Fibroblast of lung (primary cell): ENCODE results near the gene ADCY9. TPM values are rescaled to one million over a fixed set of nuclear protein-coding genes. Genes with fewer than 3 reads are reported as not detected.

Experiments
- DNase-seq, 2 donors: peaks; one replicate each; pipeline versions ENCODE4 v3.0.0 to v3.0.0-alpha.2; 2010; ENCODE audit warnings: low read depth in 2 of 2
- H2AFZ ChIP-seq: 2 replicates; pipeline ENCODE4 v1.5.1; 2012; ENCODE audit warnings: low read length, control low read depth, inconsistent platforms
- H3K27ac ChIP-seq: 2 replicates; pipeline ENCODE4 v1.5.1; 2011; ENCODE audit warnings: low read length, control low read depth; ENCODE audit not compliant: insufficient read depth
- H3K27me3 ChIP-seq: 2 replicates; pipeline ENCODE4 v1.5.1; 2011; ENCODE audit warnings: mild to moderate bottlenecking, low read length; ENCODE audit not compliant: control insufficient read depth, insufficient read depth
- H3K36me3 ChIP-seq: 2 replicates; pipeline ENCODE4 v1.5.1; 2011; ENCODE audit warnings: low read length; ENCODE audit not compliant: control insufficient read depth, insufficient read depth
- H3K4me1 ChIP-seq: 2 replicates; pipeline ENCODE4 v1.5.1; 2011; ENCODE audit warnings: low read length; ENCODE audit not compliant: control insufficient read depth, insufficient read depth; ENCODE audit errors: extremely low read depth
- H3K4me2 ChIP-seq: 2 replicates; pipeline ENCODE4 v1.5.1; 2011; ENCODE audit warnings: low read length, control low read depth; ENCODE audit not compliant: insufficient read depth; ENCODE audit errors: extremely low read depth
- H3K4me3 ChIP-seq, 4 experiments: fragments of 200-600 bp in 1 of 4; sonication (generic) in 1 of 4; replicated peaks in 1 of 4; 2 replicates each; pipeline ENCODE4 v1.5.1; 2011 to 2016; ENCODE audit warnings: low read length in 4 of 4, low read depth in 3 of 4, mild to moderate bottlenecking in 3 of 4, control low read depth in 2 of 4, inconsistent platforms in 1 of 4, mixed read lengths in 1 of 4; ENCODE audit not compliant: insufficient read depth in 1 of 4; ENCODE audit errors: control extremely low read depth in 1 of 4
- H3K79me2 ChIP-seq: 2 replicates; pipeline ENCODE4 v1.5.1; 2012; ENCODE audit warnings: mild to moderate bottlenecking, low read length, inconsistent platforms; ENCODE audit not compliant: control insufficient read depth, insufficient read depth
- H3K9ac ChIP-seq: 2 replicates; pipeline ENCODE4 v1.5.1; 2011; ENCODE audit warnings: mild to moderate bottlenecking, low read length, control low read depth; ENCODE audit not compliant: insufficient read depth
- H3K9me3 ChIP-seq: 2 replicates; pipeline ENCODE4 v1.5.1; 2012; ENCODE audit warnings: low read depth, low read length; ENCODE audit not compliant: control insufficient read depth, insufficient read depth
- H4K20me1 ChIP-seq: 2 replicates; pipeline ENCODE4 v1.5.1; 2011; ENCODE audit warnings: low read length; ENCODE audit not compliant: control insufficient read depth, insufficient read depth; ENCODE audit errors: extremely low read depth
- CTCF ChIP-seq, 2 donors: IDR thresholded peaks in 1 of 2; conservative IDR thresholded peaks in 1 of 2; 1 replicate in 1 of 2; 2 replicates in 1 of 2; pipeline ENCODE4 v1.5.1; 2011 to 2012; ENCODE audit warnings: low read length in 2 of 2, control low read depth in 1 of 2, inconsistent platforms in 1 of 2, low read depth in 1 of 2, mild to moderate bottlenecking in 1 of 2
- EZH2 ChIP-seq: IDR thresholded peaks from 2 replicates; pipeline ENCODE4 v1.5.1; 2012; ENCODE audit warnings: low read length, control low read depth, mild to moderate bottlenecking; ENCODE audit errors: missing control alignments
- polyA plus RNA-seq, 2 donors: library from polyadenylated mRNA; depleted of rRNA in 1 of 2; stranded (reverse) in 1 of 2; unstranded in 1 of 2; fragments of >200 nt; gene quantifications; 2 replicates each; pipeline ENCODE4 v1.2.1, GENCODE V29; 2011 to 2012; ENCODE audit warnings: missing spikeins in 1 of 2
- total RNA-seq: library from RNA; depleted of rRNA; stranded (reverse); fragments of >200 nt; gene quantifications from 2 replicates; pipeline ENCODE4 v1.2.1, GENCODE V29; 2014

ADCY9 gene
- total and polyA plus RNA-seq, 2 donors (not counting 1 experiment from before 2014, with no cell fraction given): 22.1 to 37.0 TPM

GRCh38 chr16:4141604-4142003, 25.4 kb upstream of the ADCY9 start:
- no peak overlapping the region for H3K9ac ChIP-seq
- no peaks in the 10 kb centered on the region for H4K20me1 ChIP-seq
- DNase-seq: no peak
- no peak overlapping the region for H3K27ac ChIP-seq
- TF ChIP-seq CTCF (conservative IDR thresholded peaks at IDR 0.05 in 1 of 2, IDR thresholded peaks at IDR 0.05 in 1 of 2; ENCODE audit: low read depth in 1 of 2, low read length in 2 of 2) (no peak), EZH2 (no peak)
- no peaks in the 10 kb centered on the region for H3K36me3 ChIP-seq
- H3K9me3 ChIP-seq: no peaks in the 10 kb centered on the region
- no peak overlapping the region for H3K4me2 ChIP-seq
- H3K4me3 ChIP-seq: no peak overlapping the region
- no peak overlapping the region for H2AFZ ChIP-seq
- no peaks in the 10 kb centered on the region for H3K27me3 ChIP-seq
- H3K4me1 ChIP-seq: no peaks in the 10 kb centered on the region
- no peaks in the 10 kb centered on the region for H3K79me2 ChIP-seq

DNA sequence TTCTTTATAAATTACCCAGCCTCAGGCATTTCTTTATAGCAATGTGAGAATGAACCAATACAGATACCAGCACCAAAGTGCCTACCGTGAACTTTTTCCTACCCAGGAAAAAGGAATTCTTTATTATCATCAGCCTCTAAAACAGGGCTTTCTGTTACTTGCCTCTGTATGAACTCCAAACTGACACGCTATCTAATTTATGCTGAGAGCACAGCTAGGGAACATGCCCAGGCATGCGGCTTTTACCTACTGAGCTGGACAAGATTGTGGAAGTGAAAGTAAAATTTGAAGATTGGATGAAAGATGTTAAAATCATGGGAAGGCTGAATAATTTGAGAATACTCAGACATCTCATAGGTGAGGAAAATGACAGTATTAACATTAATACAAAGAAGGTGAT, 24.4 kb upstream of the ADCY9 start:
- Histone ChIP-seq H3K9me3 (no peaks in the 10 kb centered on the region), H2AFZ (peak overlapping the region; percentile 41), H3K9ac (no peak overlapping the region), H3K36me3 (no peaks in the 10 kb centered on the region), H3K4me2 (no peak overlapping the region), H4K20me1 (no peaks in the 10 kb centered on the region), H3K4me3 (no peak overlapping the region), H3K27me3 (no peaks in the 10 kb centered on the region), H3K79me2 (no peaks in the 10 kb centered on the region), H3K4me1 (no peaks in the 10 kb centered on the region), H3K27ac (no peak overlapping the region)
- peak; percentile 60 to 74 for DNase-seq
- TF ChIP-seq EZH2 (no peak), CTCF (conservative IDR thresholded peaks at IDR 0.05 in 1 of 2, IDR thresholded peaks at IDR 0.05 in 1 of 2; ENCODE audit: low read depth in 1 of 2, low read length in 2 of 2) (no peak)

DNA sequence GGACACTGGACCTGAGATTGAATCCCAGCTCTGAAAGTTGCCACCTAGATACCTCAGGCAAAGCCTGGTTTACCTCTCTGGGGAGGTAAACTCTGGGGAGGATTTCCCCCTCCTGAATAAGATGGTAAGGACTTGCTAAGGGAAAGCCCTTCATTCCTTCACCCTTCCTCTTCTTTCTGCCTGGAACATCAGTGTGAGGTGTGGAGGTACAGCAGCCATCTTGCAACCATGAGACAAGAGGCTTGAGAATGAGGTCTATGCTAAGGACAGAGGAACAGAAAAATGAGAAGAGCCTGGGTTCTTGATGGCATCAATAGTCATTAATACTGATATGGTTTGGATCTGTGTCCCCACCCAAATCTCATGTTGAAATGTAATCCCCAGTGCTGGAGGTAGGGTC, 23.7 kb upstream of the ADCY9 start:
- no peaks in the 10 kb centered on the region for H3K27me3 ChIP-seq
- no peak for DNase-seq
- TF ChIP-seq CTCF (conservative IDR thresholded peaks at IDR 0.05 in 1 of 2, IDR thresholded peaks at IDR 0.05 in 1 of 2; ENCODE audit: low read depth in 1 of 2, low read length in 2 of 2): no peak
- no peaks in the 10 kb centered on the region for H3K9me3 ChIP-seq
- no peak overlapping the region for H3K27ac ChIP-seq
- no peaks in the 10 kb centered on the region for H3K79me2 ChIP-seq
- no peaks in the 10 kb centered on the region for H4K20me1 ChIP-seq
- no peak overlapping the region for H3K4me3 ChIP-seq
- no peaks in the 10 kb centered on the region for H3K36me3 ChIP-seq
- H3K4me1 ChIP-seq: no peaks in the 10 kb centered on the region
- no peak overlapping the region for H3K4me2 ChIP-seq
- no peak overlapping the region for H2AFZ ChIP-seq
- H3K9ac ChIP-seq: no peak overlapping the region
